GM12801 (cell line): ENCODE measurements around the gene ZNF319.

Experiments
- CTCF ChIP-seq: IDR thresholded peaks from one replicate; pipeline ENCODE4 v1.5.1; 2011; ENCODE audit warnings: control low read depth; ENCODE audit not compliant: insufficient read length; ENCODE audit errors: extremely low read depth

Gene ZNF319

DNA sequence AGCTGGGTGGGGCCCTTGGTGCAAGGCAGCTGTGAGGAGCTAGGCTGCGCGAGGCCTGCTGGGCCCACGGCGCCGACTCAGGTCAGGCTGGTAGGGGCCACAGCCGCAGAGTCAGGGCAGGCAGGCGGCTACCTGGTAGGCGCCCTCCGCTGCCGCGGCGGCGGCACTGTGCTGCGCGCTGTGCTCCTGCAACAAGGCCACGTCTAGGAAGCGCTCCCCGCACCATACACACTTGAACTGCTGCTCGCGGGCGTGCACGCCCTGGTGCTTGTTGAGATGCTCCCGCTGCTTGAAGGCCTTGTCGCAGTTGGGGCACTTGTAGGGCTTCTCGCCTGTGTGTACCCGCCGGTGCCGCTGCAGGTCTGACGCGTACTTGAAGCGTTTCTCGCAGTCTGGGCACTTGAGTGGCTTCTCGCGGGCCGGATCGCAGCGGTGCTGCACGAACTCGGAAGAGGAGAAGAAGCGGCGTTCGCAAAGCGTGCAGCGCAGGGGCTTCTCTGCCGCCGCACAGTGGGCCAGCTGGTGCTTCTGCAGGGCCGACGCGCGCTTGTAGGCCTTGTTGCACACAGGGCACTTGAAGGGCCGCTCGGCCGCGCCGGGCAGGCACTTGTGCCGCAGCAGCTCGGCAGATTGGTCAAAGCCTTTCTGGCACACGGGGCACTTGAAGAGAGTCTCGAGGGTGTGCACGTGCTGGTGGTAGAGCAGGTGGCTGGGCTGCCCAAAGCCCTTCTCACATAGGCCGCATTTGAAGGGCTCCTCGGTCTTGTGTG is 3.9 kb downstream of the ZNF319 start:
- no peak for TF ChIP-seq CTCF

DNA sequence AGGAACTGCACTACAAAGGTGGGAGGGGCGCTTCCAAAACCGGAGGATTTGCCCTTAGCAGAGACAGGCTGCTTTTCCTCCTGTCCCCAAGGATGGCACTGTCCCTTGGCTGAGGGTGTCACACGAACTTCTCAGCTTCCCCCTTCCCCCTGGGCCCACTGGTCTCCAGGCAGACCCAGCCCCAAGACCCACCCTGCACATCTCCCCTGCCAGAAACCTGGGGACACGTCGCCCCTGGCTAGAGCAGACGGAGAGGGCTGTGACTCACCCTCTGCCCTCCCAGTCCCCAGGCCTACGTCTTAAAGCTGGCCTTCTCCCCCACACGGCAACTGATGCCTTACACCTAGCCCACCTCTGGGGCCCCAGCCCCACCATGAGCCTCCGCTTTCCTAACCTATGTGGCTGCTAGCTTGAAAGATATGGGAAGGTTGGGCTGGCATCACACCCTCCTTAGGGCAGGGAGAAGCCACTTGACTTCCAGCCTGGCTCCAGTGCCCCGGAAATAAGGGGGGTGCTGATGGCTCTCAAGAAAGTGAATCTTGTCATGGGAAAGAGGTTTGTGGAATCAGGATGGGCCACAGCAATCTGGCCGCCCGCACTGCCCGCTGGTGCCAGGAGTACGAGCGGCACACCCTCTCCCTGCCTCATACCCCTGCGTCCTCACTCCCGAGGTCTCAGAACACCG is 4.6 kb downstream of the ZNF319 start:
- no peak for TF ChIP-seq CTCF

DNA sequence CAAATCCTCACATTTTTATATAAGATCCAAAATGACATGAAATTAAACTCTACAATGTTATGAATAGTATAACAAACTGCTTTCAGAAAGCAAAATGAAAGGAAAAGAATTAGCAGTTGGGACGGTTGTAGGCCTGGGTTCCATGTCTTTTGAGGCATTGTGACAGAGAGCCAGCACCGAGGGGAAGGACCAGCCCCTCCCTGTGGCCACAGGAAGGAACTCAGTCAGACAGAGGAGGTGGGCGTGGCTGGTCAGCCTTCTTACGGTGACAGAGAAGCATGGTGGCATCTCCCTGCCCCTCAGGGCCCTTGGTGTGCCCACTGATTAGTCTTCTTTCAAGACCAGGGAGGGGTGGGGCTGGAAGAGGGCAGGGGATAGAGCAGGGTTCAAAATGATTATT is 5.7 kb downstream of the ZNF319 start:
- no peak for TF ChIP-seq CTCF

DNA sequence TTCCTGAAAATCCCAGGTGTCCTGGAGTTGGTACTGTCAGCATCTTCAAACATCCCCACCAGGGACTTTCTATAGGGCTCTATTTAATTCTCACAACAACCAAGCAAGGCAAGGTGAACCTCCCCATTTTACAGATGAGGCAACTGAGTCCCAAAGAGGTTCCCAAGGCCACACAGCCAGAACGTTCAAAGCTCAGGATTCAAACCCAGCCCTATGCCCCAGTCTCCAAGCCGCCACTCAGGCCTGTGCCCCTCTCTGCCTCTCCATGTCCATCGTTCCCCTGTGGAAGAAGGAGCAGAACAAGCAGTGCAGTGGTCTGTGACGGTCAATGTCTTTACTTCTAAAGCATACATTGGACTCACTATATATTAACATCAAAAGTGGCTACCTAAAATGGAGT is 6.1 kb downstream of the ZNF319 start:
- TF ChIP-seq CTCF = no peak

GRCh38 chr16:57993897-57994296 is 6.6 kb downstream of the ZNF319 start:
- TF ChIP-seq CTCF = no peak

DNA sequence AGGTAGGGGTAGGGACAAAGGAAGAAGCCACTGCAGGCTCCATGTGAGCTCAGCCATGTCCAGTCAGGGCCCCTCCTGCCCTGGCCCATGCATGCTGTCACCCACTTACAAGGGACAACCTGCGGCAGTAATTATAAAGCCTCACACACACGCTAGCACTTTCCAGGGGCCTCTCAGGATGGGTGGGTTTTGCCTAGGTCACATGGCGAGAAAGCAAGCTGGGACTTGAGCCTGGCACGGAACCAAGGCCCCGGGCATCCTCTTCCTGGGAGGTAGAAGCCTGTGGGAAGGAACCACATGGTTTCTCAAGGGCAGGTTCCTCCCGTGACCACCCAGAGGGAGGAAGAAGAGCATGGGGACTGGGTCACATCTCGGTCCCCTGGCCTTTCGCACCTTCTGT is 7.0 kb downstream of the ZNF319 start:
- no peak for TF ChIP-seq CTCF

DNA sequence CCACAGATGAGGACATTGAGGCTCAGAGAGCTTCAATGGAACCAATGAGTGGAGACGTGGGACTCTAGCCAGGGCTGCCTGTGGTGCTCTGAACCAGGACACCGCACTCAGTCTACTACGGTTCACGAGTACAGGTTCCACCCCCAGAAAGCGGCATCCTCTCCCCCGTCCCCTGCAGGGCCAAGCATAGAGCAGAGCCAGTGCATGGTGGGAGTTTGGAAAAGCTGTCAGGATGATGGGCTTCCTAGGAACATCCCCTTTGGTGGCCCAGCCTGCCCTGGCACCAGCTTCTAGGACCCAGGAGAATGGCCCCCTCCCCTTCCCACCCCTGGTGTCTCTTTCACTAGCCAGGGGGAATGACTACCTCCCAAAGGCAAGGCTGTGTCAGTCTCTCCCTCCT is 8.4 kb downstream of the ZNF319 start:
- TF ChIP-seq CTCF = no peak
